Stimulated activated CD4-positive, alpha-beta T cell treated with anti-CD3 and anti-CD28 coated beads, Interleukin-12 subunit alpha, Interleukin-12 subunit beta, amount 100 ng/mL, for 48 hours (primary cell): Measurements from ENCODE around the gene MPND.

Source experiments
- DNase-seq, 3 donors: peaks; one replicate each; pipeline ENCODE4 v3.0.0-alpha.2; 2020; ENCODE audit warnings: low read depth in 2 of 3, low spot score in 1 of 3

Gene MPND

DNA sequence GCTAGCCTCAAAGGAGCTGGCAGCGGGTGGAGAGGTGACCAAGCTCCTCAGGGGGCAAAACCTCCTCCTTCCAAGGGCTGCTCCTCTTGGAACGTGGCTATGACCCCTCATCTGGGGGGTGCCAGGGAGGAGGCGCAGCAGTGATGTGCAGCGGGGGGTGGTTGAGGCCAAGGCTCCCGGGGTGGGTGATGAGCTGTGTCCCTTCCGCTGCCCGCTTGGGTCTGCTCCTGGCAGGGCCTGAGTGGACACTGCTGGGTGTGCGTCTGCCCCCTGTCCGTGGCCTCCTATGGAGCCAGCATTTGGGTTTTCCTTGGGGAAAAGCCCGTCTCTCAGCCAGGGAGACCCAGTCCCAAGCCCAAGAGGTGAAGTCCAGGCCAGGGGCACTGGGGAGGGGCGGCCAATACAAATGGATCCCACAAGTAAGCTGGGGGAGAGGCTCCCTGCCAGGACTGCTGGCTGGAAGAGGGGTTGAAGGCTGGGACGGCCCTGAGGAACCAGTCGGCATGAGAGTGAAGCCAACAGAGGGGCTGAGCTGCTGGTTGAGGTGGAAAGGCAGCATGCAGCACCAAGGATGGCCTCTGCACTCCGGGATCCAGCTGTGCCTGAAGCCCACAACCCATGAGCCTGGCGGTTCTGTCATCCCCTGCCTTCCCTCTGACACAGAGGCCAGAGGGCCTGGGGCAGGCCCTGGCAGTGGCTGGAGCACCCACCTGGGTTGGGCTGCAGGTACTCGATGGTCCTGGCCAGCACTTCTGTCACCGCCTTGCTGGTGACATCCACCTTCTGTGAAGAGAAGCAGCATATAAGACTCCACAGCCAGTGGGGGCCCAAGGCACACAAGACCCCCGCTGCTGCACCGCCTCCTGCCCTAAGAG is 22.7 kb downstream of the MPND start:
- no peak for DNase-seq

GRCh38 chr19:4366666-4367335 is 23.4 kb downstream of the MPND start:
- DNase-seq: no peak

- no peak for DNase-seq
These were observed 24.0 kb downstream of the MPND start for GRCh38 chr19:4367336-4367723.

DNA sequence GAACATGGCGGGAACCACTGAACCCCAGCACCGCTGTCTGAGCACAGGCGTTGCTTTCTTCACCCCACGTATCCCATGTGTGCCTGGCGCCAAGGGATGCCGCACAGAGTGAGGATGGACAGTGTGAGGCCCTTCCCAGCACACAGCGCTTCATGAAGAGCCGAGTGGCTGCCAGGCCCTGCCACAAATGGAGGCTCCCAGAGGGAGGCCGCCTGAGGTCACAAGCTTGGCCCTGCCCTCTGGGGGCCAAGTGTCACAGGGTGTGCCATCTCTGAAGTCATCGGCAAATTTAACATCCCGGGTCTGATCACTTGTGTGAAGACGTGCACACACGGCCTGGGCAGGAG is 24.4 kb downstream of the MPND start:
- DNase-seq: no peak

DNA sequence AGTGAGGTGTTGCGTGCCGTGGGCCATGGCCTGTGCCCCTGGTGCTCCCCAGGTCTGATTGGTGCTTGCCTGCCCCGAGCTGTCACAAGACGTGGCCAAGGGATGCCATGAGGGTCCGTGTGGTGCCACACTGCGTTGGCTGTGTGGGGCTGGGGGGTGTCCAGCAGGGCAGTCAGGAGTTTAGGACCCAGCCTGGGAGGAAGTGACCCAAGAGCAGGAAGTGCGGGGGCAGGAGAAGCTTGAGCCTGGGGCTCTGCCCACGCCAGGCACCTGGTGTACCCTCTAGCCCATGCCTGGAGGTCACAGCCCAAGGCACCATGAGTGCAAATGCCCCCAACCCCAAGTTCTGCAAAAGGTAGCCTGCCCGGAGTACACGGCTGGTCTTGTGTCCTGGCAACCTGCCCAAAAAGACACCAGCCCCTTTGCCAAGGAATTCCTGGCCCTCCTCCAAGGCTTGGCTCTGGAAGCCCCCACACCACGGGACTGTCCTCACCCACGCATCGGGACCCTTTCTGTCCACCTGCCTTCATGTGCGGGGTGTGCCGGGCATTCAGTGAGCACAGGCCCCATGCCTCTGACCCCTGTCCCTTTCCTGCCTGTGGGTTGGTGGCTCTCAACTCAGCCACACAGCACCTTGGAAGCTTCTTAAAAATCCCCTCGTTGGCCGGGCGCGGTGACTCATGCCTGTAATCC is 24.9 kb downstream of the MPND start:
- DNase-seq: peak in 1 of 3 donors; percentile 27

GRCh38 chr19:4369109-4369887 is 25.9 kb downstream of the MPND start:
- DNase-seq: peak; percentile 63 to 67 (median 66)

DNA sequence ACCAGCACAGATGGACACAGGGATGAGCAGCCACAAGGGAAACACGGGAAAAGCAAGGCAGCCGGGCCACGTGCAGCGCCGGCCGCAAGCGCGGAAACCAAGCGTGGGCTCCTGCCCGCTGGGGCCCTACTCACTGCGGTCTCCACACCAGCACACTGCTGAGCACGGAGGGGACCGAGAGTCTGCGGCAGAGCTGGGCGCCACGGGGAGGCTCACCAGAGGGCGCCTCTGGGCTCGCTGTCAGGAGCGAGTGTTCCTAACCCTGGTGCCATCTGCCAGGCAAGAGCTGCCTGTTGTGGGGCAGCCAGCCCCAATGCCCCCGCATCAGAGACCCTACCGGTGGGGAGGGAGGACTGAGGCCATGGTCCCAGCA is 26.5 kb downstream of the MPND start:
- DNase-seq: peak; percentile 62 to 77 (median 65)

DNA sequence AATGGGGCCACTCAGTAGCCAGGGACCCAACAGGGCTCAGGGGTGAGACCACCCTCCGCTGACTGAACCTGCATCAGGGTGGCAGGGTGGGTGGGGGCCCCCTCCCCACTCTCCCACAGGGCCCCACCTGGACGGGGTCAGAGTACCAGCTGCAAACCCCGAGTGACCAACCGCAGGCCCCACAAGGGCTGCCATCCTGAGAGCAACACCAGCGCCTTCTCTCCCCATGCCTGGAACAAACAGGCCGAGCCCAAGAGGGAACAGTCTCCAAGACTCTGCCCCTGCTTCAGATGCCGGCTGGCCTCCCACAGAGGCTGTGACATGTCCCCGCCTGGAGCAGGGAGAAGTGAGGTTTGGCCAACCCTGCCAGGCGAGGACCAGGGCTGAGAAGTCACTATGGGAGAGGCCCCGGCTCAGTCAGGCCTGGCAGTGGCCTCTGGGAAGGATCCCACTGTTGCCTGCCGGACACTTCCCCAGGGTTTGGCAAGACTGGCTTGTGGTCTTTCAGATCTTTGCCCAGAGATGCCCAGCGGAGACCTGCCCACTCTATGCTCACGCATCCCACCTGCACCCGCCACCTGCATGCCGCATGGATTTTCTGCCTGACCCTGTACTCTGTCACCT is 27.2 kb downstream of the MPND start:
- DNase-seq: no peak

DNA sequence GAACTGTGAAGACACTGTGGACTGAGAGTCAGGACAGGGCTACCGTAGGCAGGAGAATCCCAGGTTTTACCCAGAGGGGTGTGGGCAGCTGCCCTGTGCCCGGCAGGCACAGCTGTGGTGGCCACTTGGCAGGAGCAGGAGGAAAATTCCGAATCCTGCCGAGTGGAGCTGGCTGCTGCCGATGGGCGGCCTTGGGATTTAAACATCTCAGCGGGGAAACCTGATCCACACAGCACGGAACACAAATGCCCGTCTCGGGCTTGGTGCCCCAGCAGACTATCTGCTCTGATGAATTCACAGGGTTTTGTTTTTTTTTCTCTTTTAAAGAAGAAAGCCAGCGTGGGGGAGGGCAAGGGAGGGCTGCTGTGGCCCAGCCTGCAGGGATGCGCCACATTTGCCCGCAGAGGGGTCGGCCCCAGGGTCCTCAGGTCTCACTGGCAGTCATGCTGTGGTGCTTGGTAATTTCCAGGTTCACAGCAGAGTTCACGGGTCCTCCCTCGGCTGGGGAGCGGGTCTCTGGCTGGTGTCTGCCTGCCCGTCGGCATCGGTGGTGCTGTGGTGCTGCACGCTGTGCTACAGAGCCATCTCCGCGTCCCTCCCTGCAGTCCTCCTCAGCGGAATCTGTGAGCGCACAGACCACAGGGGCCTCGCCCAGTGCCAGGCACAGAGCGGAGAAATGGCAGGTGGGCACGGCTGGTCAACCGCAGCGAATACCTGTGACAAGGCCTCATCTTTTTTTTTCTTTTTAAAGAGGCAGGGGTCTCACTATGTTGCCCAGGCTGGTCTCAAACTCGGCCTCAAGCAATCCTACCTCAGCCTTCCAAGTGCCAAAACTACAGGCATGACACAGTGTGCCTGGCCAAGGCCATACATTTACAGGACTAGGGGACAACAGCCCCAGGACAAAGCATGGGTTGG is 28.1 kb downstream of the MPND start:
- DNase-seq: no peak

DNA sequence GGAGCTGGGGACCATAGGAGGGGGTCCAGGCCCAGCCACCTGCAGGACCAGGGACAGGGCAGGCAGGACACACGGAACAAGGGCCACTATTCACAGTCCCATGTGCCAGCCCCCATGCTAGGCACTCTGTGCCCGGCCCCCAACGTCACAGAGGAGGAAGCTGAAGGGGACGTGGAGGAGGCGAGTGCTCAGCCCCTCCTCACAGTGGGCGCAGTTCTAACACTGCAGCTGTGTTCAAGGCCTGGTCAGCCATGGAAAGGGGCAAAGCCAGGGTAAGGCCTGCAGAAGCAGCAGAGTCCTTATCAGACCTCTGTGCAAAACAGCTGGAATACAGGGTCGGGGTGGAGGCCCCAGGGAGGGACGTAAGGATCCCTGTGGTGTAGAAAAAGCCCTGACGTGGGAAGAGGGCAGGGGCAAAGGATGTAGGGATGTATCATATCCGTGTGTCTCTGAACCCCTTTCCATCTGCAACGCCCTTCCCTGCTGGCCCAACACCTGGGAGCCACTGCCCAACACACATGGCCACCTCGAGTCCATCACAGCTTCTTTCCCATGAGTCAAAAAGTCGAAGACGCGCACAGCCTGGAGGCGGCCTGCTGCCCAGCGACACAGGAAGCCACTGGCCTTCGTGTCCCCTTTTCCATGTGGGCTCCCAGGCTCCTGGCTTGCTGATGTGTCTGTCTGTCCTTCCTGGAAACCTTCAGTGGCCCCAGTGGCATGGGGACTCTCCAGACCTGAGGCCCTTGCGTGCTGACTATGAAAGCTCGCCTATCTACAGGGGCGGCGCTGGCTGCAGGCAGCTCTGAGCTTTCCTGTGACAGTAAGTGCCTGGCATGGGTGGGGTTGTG is 29.0 kb downstream of the MPND start:
- no peak for DNase-seq

DNA sequence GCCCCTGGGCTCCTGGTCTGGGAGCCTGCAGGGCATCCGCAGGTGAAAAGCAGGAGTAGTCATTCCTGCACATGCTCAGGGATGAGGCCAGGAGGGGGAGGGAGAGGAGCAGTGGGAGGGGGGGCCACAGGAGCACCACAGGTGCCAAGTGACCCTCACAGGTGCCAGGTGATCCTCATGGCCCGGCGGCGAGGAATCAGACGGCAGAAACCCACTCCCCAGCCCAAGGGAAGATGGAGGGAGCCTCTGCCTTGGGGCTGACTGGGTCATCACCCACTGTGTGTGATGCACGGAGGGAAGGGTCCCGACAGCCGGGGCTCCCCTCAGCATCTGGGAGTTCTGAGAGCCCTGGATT is 29.6 kb downstream of the MPND start:
- DNase-seq: no peak

- no peak for DNase-seq
These were observed 30.5 kb downstream of the MPND start for GRCh38 chr19:4373601-4374497.

- no peak for DNase-seq
These were observed 31.3 kb downstream of the MPND start for GRCh38 chr19:4374498-4375163.

DNA sequence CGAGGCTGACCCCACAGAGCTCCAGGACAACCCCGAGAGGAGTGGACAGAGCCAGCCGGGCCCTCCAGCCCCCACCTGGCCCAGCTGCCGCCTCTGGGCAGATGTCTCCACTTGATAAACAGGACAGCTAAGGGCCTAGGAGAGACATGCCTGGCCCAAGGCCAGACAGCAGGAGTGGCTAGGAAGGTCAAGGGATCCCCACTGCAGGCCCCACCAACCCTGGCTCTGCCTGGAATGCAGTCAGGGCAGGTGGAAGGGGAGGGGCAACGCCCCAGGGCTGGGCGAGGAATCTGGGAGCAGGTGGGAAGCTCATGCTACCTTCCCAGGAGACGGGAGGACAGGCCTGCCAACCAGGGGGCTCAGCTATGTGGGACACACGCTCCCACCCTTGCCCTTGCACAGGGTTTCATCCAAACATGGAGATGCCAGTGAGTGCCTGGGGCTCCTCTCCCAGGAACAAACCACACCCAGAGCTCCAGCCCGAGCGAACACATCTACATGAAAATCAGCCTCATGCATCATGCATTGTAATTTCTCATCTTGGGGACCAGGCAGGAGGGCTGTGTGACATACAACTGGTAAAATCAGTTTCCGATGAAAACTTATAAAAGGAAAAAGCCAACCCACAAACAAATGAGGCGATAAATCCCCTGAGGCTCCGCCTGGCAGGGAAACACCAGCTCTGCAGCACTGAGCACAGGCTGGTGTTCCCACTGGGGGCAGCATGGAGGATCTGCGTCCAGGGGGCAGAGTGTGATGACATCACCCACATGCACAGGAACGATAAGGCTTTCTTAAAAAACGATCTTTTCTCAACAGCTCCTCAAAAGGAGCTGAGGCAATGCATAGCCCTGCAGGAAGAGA is 32.0 kb downstream of the MPND start:
- DNase-seq: no peak

DNA sequence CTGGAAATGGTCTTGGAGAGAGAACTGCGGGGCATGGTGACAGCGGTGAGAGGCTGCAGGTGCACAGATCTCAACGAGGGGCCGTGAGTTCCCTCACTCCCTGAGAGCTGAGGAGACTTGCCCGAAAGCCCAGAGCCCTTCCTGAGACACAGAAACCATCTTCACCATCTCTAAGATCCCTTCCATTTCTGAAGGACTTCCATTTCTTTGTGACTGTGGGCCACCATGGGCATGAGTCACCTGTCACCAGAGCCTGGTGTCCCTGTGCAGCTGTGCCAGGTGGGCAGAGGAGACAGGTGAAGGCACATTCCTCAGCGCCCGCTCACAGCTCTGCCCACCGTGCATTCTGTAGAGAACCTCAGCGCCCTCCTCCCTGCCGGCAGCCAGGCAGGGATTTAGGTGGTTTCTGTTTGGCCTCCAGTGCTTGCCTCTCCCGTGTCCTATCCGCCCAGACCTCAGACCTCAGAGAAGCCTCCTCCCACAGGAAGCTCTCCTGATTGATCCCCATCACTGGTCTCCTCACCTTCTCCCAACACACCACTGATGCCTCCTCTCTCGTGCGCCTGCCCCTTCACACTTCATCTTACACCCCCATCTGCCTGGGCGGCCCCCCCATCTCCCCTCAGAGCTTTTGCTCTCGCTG is 32.8 kb downstream of the MPND start:
- DNase-seq: no peak

DNA sequence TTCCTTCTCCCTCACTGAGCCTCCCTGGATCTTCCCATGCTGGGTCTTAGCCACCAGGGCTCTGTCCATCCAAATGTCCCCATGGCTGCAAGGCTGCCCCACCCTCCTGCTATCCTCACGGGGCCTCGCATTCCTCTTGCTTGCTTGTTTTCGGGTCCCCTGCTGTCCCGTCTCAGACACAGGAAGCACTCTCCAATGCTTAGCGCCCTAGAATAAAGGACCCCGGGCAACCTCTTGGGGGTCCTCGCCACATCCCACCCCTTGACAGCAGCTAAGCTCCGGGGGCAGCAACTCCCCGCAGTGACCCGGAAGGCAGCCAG is 33.3 kb downstream of the MPND start:
- no peak for DNase-seq
